HG02840 (cell line): ENCODE measurements around the gene RHCG.

Experiments
- ATAC-seq: cut with Tn5 transposase; IDR thresholded peaks from one replicate; pipeline ENCODE4 v1.9.1; 2021; ENCODE audit warnings: mild to moderate bottlenecking, moderate library complexity, moderate number of reproducible peaks; ENCODE audit not compliant: unreplicated experiment, low FRiP score

The RHCG gene

GRCh38 chr15:89496155-89497098, at the start of gene RHCG:
Gene RHCG (minus strand): TSS chr15:89496583. CDS start chr15:89496544, 39 bp downstream.
- no peak for ATAC-seq

GRCh38 chr15:89543389-89543788, 47.0 kb upstream of the RHCG start:
- no peak for ATAC-seq

GRCh38 chr15:89542369-89542768, 46.0 kb upstream of the RHCG start:
- no peak for ATAC-seq

GRCh38 chr15:89539027-89539426, 42.6 kb upstream of the RHCG start:
- no peak for ATAC-seq

GRCh38 chr15:89533861-89534544, 37.6 kb upstream of the RHCG start:
- ATAC-seq: no peak

- ATAC-seq: no peak
Measured at GRCh38 chr15:89531796-89532537, 35.6 kb upstream of the RHCG start.

GRCh38 chr15:89530976-89531375, 34.6 kb upstream of the RHCG start:
- ATAC-seq: no peak

GRCh38 chr15:89528757-89529352, 32.5 kb upstream of the RHCG start:
- no peak for ATAC-seq

- no peak for ATAC-seq
Measured at GRCh38 chr15:89526601-89527441, 30.4 kb upstream of the RHCG start.

- no peak for ATAC-seq
Measured at GRCh38 chr15:89526181-89526580, 29.8 kb upstream of the RHCG start.

- ATAC-seq: no peak
Measured at GRCh38 chr15:89524184-89524583, 27.8 kb upstream of the RHCG start.

- no peak for ATAC-seq
Measured at GRCh38 chr15:89523101-89523500, 26.7 kb upstream of the RHCG start.

- ATAC-seq: no peak
Measured at GRCh38 chr15:89521605-89522004, 25.2 kb upstream of the RHCG start.

- no peak for ATAC-seq
Measured at GRCh38 chr15:89515477-89515876, 19.1 kb upstream of the RHCG start.

- ATAC-seq: no peak
Measured at GRCh38 chr15:89514596-89515406, 18.4 kb upstream of the RHCG start.

GRCh38 chr15:89514186-89514585, 17.8 kb upstream of the RHCG start:
- no peak for ATAC-seq

- ATAC-seq: no peak
Measured at GRCh38 chr15:89513284-89513683, 16.9 kb upstream of the RHCG start.

- ATAC-seq: no peak
Measured at GRCh38 chr15:89512631-89513030, 16.2 kb upstream of the RHCG start.
